Chondrocyte (in vitro differentiated cells): ENCODE measurements around the gene DGCR6. TPM values are rescaled to one million over a fixed set of nuclear protein-coding genes. Genes with fewer than 3 reads are reported as not detected.
"Not testable (repeated sequence)": the region's sequence is repeated elsewhere in the genome, so short reads cannot be mapped to it uniquely, and the experiment has no call there.

Experiments used
- DNase-seq: peaks from one replicate; pipeline ENCODE4 v3.0.0; 2021; ENCODE audit warnings: mixed read lengths, low spot score
- H3K27ac Mint-ChIP-seq: one replicate; pipeline ENCODE4 v1.8.0; 2021; ENCODE audit warnings: mild to moderate bottlenecking, moderate library complexity, mixed read lengths; ENCODE audit not compliant: unreplicated experiment
- H3K27me3 Mint-ChIP-seq: 2 replicates; pipeline ENCODE4 v1.8.0; 2021; ENCODE audit warnings: low read depth, mixed read lengths
- H3K36me3 Mint-ChIP-seq: 2 replicates; pipeline ENCODE4 v1.8.0; 2021; ENCODE audit warnings: low read depth, mixed read lengths
- H3K4me1 Mint-ChIP-seq: 2 replicates; pipeline ENCODE4 v1.8.0; 2021; ENCODE audit warnings: low read depth, mild to moderate bottlenecking, mixed read lengths
- H3K4me3 Mint-ChIP-seq: one replicate; pipeline ENCODE4 v1.8.0; 2021; ENCODE audit warnings: mild to moderate bottlenecking, moderate library complexity, mixed read lengths; ENCODE audit not compliant: unreplicated experiment
- H3K9me3 Mint-ChIP-seq: 2 replicates; pipeline ENCODE4 v1.8.0; 2021; ENCODE audit warnings: low read depth, mixed read lengths
- CTCF ChIP-seq: fragments of 200-600 bp; sonication (generic); IDR thresholded peaks from 2 replicates; pipeline ENCODE4 v1.5.0; 2021; ENCODE audit warnings: antibody characterized with exemption, mild to moderate bottlenecking, moderate library complexity
- total RNA-seq: library from RNA; stranded (reverse); gene quantifications from 3 replicates; pipeline ENCODE4 v1.2.1, GENCODE V29; 2021

The DGCR6 gene
- total RNA-seq, 1 donor from 2014 or later, result 5.4 TPM

- Mint-ChIP-seq H3K27me3 (no peaks in the 10 kb centered on the region), H3K4me3 (no peak overlapping the region), H3K27ac (no peak overlapping the region), H3K9me3 (no peaks in the 10 kb centered on the region), H3K36me3 (no peaks in the 10 kb centered on the region), H3K4me1 (no peaks in the 10 kb centered on the region)
- TF ChIP-seq CTCF, result no peak
- DNase-seq, result no peak
These were observed 27.8 kb downstream of the DGCR6 start for GRCh38 chr22:18933914-18934313.

- H3K9me3 Mint-ChIP-seq, H3K27ac Mint-ChIP-seq, H3K4me1 Mint-ChIP-seq, H3K27me3 Mint-ChIP-seq, H3K4me3 Mint-ChIP-seq, DNase-seq, H3K36me3 Mint-ChIP-seq: not testable (repeated sequence)
These were observed 28.6 kb downstream of the DGCR6 start for GRCh38 chr22:18934688-18935087.

GRCh38 chr22:18935889-18936529 lies 29.9 kb downstream of the DGCR6 start, which contains the start of gene PRODH:
PRODH (minus strand) TSS chr22:18936293; CDS start chr22:18936287, 6 bp downstream.
- no peaks in the 10 kb centered on the region for H3K4me1 Mint-ChIP-seq
- TF ChIP-seq CTCF, result no peak
- H3K27me3 Mint-ChIP-seq, result no peaks in the 10 kb centered on the region
- no peak within 1 kb of the TSS for H3K27ac Mint-ChIP-seq
- no peak within 1 kb of the TSS for H3K4me3 Mint-ChIP-seq
- DNase-seq, result no peak
- H3K36me3 Mint-ChIP-seq, result no peaks in the 10 kb centered on the region
- no peaks in the 10 kb centered on the region for H3K9me3 Mint-ChIP-seq

- H3K9me3 Mint-ChIP-seq, H3K4me3 Mint-ChIP-seq, H3K36me3 Mint-ChIP-seq, H3K27me3 Mint-ChIP-seq, H3K4me1 Mint-ChIP-seq, DNase-seq, H3K27ac Mint-ChIP-seq: not testable (repeated sequence)
These were observed 32.6 kb downstream of the DGCR6 start for GRCh38 chr22:18938691-18939090.

- H3K4me3 Mint-ChIP-seq, H3K36me3 Mint-ChIP-seq, DNase-seq, H3K4me1 Mint-ChIP-seq, H3K27ac Mint-ChIP-seq, H3K9me3 Mint-ChIP-seq: not testable (repeated sequence)
- H3K27me3 Mint-ChIP-seq, result peaks cover 29% of the 10 kb centered on the region
These were observed 41.0 kb downstream of the DGCR6 start for GRCh38 chr22:18947105-18947504.

- Mint-ChIP-seq H3K4me1 (no peaks in the 10 kb centered on the region), H3K36me3 (no peaks in the 10 kb centered on the region), H3K4me3 (no peak overlapping the region), H3K27ac (no peak overlapping the region), H3K27me3 (peaks cover 33% of the 10 kb centered on the region), H3K9me3 (no peaks in the 10 kb centered on the region)
- TF ChIP-seq CTCF, result no peak
- no peak for DNase-seq
These were observed 41.8 kb downstream of the DGCR6 start for GRCh38 chr22:18947905-18948304.

GRCh38 chr22:18950141-18950540 lies 44.0 kb downstream of the DGCR6 start:
- TF ChIP-seq CTCF, result no peak
- Mint-ChIP-seq H3K27ac (no peak overlapping the region), H3K27me3 (peaks cover 33% of the 10 kb centered on the region), H3K36me3 (no peaks in the 10 kb centered on the region), H3K4me3 (no peak overlapping the region), H3K4me1 (no peaks in the 10 kb centered on the region), H3K9me3 (no peaks in the 10 kb centered on the region)
- peak; percentile 60 for DNase-seq
